Prostate gland (tissue), 2 donors: ENCODE measurements around the gene CSPG4.

Experiments
- POLR2A ChIP-seq: fragments of 450-650 bp; IDR thresholded peaks from one replicate; pipeline ENCODE4 v1.6.1; 2016; ENCODE audit warnings: antibody characterized with exemption, mild to moderate bottlenecking
- TF ChIP-seq, protein P1 (sequence below), 4 experiments: fragments of 200-600 bp in 2 of 4; fragments of 450-650 bp in 2 of 4; sonication (generic) in 2 of 4; IDR thresholded peaks; 1 replicate in 3 of 4; 2 replicates in 1 of 4; pipeline ENCODE4 v1.5.1; 2016 to 2019; ENCODE audit warnings: antibody characterized with exemption in 4 of 4, mild to moderate bottlenecking in 2 of 4, moderate library complexity in 2 of 4

DNA sequence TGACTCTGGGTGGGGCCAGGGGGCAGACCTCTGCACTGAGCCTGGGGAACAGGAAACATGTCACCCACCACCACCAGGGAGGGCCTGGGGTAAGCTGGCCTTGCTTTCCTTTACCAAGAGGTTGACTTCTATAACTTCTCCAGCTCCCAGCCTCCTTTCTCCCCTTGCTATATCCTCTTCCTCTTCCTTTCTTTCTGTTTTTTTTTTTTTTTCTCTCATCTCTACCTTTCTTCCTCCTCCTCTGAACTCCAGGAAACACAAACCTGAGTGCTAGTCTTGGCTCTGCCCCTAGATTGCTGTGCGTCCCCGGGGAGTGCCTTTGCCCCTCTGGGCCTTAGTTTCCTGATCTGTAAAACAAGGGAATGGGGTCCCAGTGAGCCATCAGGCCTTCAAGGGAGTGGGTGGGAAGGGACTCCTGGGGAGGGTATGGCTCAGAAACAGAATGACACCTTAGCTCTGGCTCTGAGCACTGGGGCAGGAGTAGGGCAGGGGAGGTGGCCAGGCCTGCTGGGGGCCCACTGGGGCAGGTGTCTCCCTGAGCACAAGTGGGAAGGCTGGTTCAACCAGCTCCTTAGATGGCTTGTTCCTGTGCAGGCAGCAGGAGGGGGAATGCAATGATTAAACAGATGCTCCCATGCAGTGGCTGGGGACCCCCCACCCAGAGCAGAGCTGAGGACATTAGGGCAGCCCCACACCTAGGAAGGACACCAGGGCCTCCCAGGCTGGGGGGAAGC lies 60.7 kb downstream of the CSPG4 start:
- TF ChIP-seq POLR2A: no peak
- TF ChIP-seq, protein P1, sequence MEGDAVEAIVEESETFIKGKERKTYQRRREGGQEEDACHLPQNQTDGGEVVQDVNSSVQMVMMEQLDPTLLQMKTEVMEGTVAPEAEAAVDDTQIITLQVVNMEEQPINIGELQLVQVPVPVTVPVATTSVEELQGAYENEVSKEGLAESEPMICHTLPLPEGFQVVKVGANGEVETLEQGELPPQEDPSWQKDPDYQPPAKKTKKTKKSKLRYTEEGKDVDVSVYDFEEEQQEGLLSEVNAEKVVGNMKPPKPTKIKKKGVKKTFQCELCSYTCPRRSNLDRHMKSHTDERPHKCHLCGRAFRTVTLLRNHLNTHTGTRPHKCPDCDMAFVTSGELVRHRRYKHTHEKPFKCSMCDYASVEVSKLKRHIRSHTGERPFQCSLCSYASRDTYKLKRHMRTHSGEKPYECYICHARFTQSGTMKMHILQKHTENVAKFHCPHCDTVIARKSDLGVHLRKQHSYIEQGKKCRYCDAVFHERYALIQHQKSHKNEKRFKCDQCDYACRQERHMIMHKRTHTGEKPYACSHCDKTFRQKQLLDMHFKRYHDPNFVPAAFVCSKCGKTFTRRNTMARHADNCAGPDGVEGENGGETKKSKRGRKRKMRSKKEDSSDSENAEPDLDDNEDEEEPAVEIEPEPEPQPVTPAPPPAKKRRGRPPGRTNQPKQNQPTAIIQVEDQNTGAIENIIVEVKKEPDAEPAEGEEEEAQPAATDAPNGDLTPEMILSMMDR (IDR thresholded peaks at IDR 0.05): no peak
